MG63 (cell line): ENCODE measurements around the gene ITGAV. TPM values are rescaled to one million over a fixed set of nuclear protein-coding genes. Genes with fewer than 3 reads are reported as not detected.

Source experiments
- DNase-seq: peaks from one replicate; pipeline ENCODE4 v3.0.0-alpha.2; 2020
- H3K27me3 ChIP-seq: fragments of 250-450 bp; sonication (Bioruptor Pico); 2 replicates; pipeline ENCODE4 v1.5.1; 2020; ENCODE audit warnings: mild to moderate bottlenecking, moderate library complexity
- H3K36me3 ChIP-seq: fragments of 250-450 bp; sonication (Bioruptor Pico); 2 replicates; pipeline ENCODE4 v1.5.1; 2020; ENCODE audit warnings: mild to moderate bottlenecking, moderate library complexity
- H3K4me3 ChIP-seq: fragments of 250-450 bp; sonication (Bioruptor Pico); 2 replicates; pipeline ENCODE4 v1.5.1; 2020; ENCODE audit warnings: mild to moderate bottlenecking, moderate library complexity
- H3K9me3 ChIP-seq: fragments of 250-450 bp; sonication (Bioruptor Pico); 2 replicates; pipeline ENCODE4 v1.5.1; 2020; ENCODE audit warnings: mild to moderate bottlenecking, moderate library complexity
- total RNA-seq: library from RNA; depleted of rRNA; stranded (reverse); fragments of >200 nt; shearing (Covaris generic); gene quantifications from 2 replicates; pipeline ENCODE4 v1.2.3, GENCODE V29; 2014; ENCODE audit warnings: low replicate concordance; rRNA removed

The ITGAV gene
- total RNA-seq = 41.3 and 50.8 TPM in 2 replicates

DNA sequence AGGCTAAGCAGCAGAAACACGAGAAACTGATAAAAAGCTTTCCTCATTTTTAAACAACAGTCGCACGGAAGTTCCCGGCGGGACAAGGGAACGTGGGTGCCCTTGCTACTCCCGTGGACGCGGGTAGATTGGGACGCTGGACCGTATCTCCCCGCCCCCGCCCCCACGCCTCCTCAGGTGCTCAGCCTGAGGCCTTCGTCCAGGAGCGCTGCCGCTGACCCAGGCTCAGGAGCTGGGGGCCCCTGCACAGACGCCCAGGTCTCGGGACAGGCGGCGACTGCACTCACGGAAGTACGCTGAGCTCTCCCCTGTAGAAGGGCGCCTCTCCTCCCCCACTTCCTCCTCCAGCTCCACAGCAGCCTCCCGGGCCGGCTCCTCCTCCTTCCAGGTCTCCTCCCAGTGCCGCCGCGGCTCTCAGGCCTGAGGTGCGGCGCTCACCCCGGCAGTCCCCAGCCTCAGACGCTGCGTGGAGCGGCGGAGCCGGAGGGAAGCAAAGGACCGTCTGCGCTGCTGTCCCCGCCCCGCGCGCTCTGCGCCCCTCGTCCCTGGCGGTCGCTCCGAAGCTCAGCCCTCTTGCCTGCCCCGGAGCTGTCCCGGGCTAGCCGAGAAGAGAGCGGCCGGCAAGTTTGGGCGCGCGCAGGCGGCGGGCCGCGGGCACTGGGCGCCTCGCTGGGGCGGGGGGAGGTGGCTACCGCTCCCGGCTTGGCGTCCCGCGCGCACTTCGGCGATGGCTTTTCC lies at the start of gene ITGAV:
ITGAV (plus strand) TSS at position 445 of the 738 bp plus-strand sequence; CDS start at position 728, 283 bp downstream.
- Histone ChIP-seq H3K4me3 (peak within 1 kb of the TSS; percentile 86), H3K27me3 (no peaks in the 10 kb centered on the region)

DNA sequence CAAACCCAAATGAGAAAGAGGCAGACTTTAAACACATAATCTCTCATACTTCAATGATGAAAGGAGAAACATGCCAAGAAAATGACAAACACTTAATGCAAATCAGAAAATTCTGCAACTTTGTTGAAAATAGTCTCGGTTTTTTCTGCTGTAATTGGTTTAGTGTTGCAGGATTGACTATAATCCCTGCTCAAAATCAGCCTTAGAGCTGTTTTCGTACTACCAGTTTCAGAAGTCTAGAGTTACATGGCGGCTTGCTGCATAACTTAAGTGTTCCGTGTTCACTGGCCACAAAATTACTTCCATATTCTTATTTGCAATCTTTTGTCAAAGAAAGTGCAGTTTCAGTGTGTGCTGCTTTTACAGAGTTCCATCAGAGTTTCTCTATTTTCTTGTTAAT lies 48.9 kb upstream of the ITGAV start:
- Histone ChIP-seq H3K36me3 (no peaks in the 10 kb centered on the region), H3K27me3 (no peaks in the 10 kb centered on the region), H3K4me3 (no peak overlapping the region), H3K9me3 (no peaks in the 10 kb centered on the region)
- DNase-seq = no peak

More for the DNA sequence above, at the start of gene ITGAV:
- Histone ChIP-seq H3K36me3 (no peaks in the 10 kb centered on the region), H3K9me3 (no peaks in the 10 kb centered on the region)
- DNase-seq = peak; percentile 93

DNA sequence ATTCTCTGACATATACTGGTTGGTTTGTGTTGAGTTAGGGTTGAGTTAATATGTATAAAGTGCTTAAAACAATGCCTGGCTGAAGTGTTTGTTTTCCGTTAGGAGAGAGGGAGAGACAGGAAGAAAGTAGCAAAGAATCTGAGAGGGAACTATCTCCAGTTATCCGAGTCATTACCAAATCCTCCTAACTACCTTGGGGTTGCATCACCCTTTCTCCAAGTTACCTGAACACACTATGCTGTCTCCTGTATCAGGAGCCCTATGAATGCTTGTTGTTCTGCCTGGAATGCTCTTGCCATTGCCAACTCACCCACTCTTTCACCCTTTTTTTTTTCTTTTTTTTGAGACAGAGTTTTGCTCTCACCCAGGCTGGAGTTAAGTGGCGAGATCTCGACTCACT lies 47.9 kb upstream of the ITGAV start:
- Histone ChIP-seq H3K4me3 (no peak overlapping the region), H3K27me3 (no peaks in the 10 kb centered on the region), H3K36me3 (no peaks in the 10 kb centered on the region), H3K9me3 (no peaks in the 10 kb centered on the region; the same call in 1 of the 2 replicates)
- DNase-seq = no peak

DNA sequence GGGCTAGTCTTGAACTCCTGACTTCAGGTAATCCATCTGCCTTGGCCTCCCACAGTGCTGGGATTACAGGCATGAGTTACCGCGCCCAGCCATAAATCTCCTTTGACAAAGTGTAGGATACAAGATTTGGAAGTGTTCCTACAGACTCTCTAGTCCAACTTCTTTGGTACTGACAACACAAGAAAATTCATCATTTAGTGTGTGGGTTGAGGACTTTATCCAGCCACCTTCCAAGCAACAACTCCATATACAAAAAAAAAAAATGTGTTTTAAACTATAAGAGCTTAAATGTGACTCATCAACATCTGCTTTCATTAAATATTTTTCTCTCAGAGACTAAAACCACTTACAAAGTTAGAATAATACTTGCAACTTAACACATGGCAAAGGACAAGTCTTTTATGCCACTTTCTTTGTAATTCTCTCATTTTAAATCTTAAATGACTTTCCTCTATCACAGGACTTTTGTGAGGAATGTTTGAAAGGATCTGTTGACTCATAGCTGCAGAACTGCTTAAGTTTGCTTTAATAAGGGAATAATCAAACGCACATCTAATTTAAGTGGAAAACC lies 46.2 kb upstream of the ITGAV start:
- Histone ChIP-seq H3K4me3 (no peak overlapping the region), H3K36me3 (no peaks in the 10 kb centered on the region), H3K9me3 (no peaks in the 10 kb centered on the region; the same call in 1 of the 2 replicates), H3K27me3 (no peaks in the 10 kb centered on the region)
- peak; percentile 26 for DNase-seq

DNA sequence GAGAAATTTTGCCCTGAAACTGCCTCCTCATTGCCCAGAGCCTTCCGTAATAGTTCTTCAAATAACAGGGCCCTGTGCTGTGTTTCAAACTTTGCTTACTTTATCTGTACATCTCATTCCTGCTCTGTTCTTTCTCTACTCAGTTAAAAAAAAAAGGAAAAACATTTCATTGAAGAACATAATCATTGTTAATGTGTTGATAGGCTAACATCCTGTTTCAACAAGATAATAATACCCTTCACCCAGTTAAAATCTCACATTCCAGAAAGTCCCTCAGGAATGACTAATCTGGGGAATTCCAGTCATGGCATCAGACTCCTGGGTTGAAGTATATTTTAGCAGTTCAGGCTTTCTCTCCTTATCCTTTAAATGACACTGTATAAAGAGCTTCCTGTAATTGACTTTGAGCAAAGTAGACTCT lies 45.6 kb upstream of the ITGAV start:
- no peak for DNase-seq
- Histone ChIP-seq H3K9me3 (no peaks in the 10 kb centered on the region; the same call in 1 of the 2 replicates), H3K4me3 (no peak overlapping the region), H3K36me3 (no peaks in the 10 kb centered on the region), H3K27me3 (no peaks in the 10 kb centered on the region)

DNA sequence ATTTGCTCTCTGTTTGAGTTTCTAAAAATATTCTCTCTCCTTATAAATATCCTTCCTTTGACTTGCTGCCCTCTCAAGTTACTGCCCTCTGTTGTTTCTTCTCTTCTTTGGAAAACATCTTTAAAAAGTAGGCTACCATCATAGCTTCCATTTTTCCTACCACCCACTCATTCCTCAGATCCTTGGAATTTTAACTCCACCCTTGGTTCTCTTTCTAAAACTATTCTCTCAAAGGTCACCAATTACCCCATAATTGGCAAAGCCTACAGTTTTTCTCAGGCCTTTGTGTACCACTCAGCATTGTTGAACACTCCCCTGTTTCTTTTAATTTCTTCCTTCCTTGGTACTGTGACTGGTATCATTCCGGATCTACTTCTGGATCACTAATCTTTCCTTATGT lies 43.0 kb upstream of the ITGAV start:
- Histone ChIP-seq H3K36me3 (no peaks in the 10 kb centered on the region), H3K4me3 (no peak overlapping the region), H3K27me3 (no peaks in the 10 kb centered on the region), H3K9me3 (no peaks in the 10 kb centered on the region; the same call in 1 of the 2 replicates)
- DNase-seq = no peak

DNA sequence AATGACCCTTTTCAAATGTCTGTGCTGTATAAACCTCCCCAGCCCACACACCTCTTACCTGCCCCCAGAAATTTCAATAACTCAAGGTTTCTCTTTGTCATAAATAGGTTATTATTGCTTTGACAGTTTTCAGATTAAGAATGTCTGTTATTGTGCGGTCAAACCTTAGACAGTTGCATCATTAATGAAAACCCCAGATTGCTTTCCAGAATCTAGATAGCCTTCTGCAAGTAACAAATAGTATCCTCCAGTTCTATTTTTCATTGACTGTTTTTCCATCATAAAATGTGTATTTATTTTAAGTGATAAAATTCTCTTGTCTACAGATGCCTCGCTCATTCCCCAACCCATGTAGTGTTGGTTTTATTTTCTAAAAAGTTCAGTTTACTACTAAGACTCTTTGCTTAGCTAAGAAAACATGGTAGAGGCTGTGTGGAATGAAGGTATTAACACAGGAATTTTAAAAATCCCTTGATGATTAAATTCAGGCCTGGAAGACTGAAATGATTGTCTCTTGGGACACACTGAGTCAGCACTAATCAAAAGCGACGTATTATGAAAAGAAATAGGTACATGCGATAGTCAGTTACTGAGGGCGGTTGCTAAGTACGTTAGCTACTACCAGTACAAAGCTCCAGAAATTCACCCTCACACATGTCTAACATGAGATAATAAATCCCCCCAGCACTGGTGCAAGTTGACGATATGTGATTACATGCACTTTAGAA lies 38.4 kb upstream of the ITGAV start:
- H3K4me3 ChIP-seq = no peak overlapping the region
- no peaks in the 10 kb centered on the region; the same call in 1 of the 2 replicates for H3K9me3 ChIP-seq
- H3K36me3 ChIP-seq = no peaks in the 10 kb centered on the region
- DNase-seq = no peak
- no peaks in the 10 kb centered on the region for H3K27me3 ChIP-seq

DNA sequence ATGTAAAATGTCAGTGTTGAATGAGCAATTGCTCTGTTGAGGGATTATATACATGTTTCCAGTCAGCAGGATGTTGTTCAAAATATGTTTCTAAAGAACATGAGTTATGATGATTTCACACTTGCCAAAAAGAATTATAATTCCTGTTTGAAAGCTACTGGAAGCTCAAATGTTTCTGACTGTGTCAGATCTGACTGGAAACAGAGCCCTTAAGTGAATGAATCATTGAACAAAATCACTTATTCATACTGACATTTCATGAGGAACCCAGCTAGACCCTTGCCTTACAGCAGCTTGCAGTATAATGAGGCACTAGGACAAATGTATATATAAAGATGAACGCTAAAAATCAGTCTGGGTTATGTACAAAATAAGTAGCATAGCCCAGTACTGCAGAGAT lies 35.4 kb upstream of the ITGAV start:
- Histone ChIP-seq H3K36me3 (no peaks in the 10 kb centered on the region), H3K27me3 (no peaks in the 10 kb centered on the region; the same call in 1 of the 2 replicates), H3K9me3 (no peaks in the 10 kb centered on the region), H3K4me3 (no peak overlapping the region)
- DNase-seq = no peak

DNA sequence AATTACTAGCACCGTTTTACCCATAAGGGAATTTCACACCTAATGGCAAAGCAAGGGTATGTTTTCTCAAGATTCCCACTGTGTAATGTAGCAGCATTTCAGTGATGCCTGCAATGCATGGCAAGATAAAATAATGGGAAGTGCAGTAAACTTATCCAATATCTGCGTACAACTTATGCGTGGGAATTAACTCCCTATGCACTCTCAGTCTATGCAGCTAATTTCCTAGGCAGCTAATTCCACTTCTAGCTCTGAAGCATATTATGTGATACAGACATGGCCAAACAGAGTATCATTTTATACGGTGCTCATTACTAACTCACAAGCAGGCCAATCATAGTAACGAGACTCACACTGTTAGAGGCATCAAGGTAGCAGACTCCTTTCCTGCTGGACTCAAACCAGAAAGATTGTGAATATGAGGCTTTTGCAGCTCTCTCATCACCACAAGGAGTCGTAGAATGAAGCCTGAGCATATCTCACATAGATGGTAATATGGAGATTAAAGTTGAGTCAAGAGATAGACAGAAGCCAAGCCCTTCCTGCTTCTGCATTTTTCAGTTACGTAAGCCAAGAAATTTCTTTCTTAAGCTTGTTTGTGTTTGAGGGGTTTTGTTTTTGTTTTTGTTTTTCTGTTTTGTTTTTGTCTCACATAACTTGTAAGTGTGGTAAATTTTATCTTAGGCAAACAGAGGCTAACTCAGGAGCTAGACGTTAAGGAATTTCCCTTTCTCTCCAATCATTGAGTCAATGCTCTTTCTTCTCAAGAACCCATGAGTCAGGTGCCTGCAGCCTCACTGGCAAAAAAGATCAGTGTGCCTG lies 34.8 kb upstream of the ITGAV start:
- Histone ChIP-seq H3K36me3 (no peaks in the 10 kb centered on the region), H3K9me3 (no peaks in the 10 kb centered on the region)
- no peak for DNase-seq

DNA sequence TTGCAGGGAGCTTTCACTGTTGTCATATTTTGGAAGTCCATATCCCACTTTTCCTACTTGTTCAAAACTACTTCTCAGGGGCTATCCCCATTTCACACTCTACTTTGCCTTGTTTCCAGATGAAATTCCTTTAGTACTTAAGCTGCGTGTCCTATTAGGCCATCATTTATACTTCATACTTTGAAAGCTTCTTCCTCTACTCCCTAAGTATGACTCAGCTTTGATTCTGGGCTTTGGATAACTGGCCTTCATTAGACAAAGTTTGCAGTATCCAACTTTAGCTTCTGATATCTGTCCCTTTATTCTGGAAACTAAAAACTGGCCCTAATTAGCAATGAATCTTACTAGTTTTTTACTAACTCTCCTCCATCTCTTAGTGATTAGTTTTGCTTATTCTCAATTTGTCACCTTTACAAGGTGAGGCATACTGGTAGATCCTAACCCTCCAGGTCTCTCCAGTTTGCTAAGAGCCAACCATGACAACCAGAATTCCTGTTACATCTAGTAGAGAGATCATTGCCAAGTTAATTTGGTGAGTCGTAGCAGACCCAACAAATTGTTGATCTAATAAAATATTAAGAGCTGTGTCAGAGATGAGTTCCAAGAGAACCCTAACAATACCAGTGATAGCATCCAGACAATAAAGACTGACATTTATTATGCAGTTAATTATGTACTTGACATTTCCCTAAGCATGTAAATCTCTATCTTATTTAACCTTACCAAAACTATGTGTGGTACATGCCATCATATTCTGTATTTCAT lies 31.2 kb upstream of the ITGAV start:
- no peak for DNase-seq
- Histone ChIP-seq H3K27me3 (no peaks in the 10 kb centered on the region; the same call in 1 of the 2 replicates), H3K4me3 (no peak overlapping the region), H3K9me3 (peaks cover 5% of the 10 kb centered on the region; the same call in 1 of the 2 replicates), H3K36me3 (no peaks in the 10 kb centered on the region)

More for the DNA sequence above, 34.8 kb upstream of the ITGAV start:
- Histone ChIP-seq H3K27me3 (no peaks in the 10 kb centered on the region; the same call in 1 of the 2 replicates), H3K4me3 (no peak overlapping the region)

DNA sequence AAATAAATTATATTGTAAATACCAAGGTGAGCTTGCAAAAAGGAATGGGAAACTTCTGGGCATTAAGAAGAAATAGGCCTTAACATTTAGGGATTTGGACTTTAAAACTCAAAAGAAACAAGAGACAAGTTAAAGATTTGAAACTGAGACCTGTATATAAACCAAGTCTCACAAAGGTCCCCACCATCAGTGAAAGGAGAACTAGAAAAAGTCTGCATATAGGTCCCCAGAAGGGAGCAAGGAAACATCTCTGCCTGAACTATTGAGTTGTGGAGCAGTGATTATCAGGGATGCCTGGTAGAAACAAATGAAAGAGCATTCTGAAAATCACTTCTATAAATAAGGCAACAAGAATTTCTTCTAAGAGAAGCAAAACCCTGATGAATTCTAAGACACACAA lies 30.5 kb upstream of the ITGAV start:
- Histone ChIP-seq H3K36me3 (no peaks in the 10 kb centered on the region), H3K27me3 (no peaks in the 10 kb centered on the region; the same call in 1 of the 2 replicates), H3K4me3 (no peak overlapping the region), H3K9me3 (peaks cover 5% of the 10 kb centered on the region; the same call in 1 of the 2 replicates)
- no peak for DNase-seq

DNA sequence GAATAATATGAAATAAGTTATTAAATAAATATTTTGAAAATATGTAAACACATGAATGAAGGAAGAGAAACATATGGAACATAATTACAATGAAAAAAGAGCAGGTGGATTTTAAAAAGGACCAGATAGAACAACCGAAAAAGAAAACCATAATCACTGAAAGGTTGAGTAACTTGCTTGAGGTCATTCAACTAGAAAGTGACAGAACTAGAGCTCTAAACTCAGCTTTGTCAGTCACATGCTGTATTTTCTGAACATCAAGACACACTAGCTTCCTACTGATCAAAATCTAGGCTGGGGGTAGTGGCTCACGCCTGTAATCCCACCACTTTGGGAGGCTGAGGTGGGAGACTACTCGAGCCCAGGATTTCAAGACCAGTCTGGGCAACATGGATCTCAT lies 30.0 kb upstream of the ITGAV start:
- Histone ChIP-seq H3K4me3 (no peak overlapping the region), H3K27me3 (no peaks in the 10 kb centered on the region; the same call in 1 of the 2 replicates), H3K9me3 (peaks cover 5% of the 10 kb centered on the region; the same call in 1 of the 2 replicates), H3K36me3 (no peaks in the 10 kb centered on the region)
- DNase-seq = no peak

DNA sequence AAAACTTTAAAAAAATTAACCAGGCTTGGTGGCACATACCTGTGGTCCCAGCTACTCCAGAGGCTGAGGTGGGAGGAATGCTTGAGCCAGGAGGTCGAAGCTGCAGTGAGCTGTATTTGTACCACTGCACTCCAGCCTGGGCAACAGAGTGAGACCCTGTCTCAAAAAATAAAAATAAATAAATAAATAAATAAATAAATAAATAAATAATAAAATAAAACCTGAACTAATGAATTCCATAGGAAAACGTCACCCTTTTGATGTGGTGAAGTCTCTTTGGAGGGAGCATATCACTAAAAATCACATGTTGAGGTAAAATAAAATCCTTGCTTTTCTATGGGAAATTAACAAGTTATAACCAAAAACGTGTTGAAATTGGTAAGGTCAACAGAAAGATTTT lies 29.6 kb upstream of the ITGAV start:
- Histone ChIP-seq H3K36me3 (no peaks in the 10 kb centered on the region), H3K9me3 (peaks cover 5% of the 10 kb centered on the region; the same call in 1 of the 2 replicates), H3K4me3 (no peak overlapping the region), H3K27me3 (no peaks in the 10 kb centered on the region; the same call in 1 of the 2 replicates)
- DNase-seq = no peak

DNA sequence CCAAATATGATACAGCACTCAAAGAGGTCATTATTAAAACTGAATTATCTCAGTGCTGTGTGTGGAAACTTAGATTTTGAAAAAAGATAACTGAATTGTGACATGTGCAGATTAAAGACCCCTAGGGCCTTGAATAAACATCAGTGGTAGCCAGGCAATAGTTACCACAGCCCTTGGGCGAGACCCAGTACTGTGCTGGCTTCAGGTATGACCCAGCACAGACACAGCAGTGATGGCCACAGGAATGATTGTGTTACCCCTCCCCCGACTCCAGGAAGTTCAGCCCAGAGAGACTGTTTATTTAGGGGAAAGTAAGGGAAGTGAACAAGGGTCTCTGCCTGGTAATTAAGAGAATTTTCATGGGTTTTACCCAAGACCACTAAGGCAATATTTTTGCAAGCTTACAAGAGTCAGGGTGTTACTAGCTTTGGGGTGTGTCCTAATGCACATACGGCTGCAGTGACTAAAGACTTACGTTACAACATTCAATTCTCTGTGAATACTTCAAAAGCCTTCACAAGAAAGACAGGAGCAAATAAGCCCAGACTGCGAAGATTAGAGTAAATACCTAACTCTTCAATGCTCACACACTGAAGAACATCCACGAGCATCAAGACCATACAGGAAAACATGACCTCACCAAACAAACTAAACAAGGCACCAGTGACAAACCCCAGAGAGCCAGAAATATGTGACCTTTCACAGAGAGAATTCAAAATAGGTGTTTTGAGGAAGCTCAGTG lies 28.2 kb upstream of the ITGAV start:
- no peaks in the 10 kb centered on the region for H3K36me3 ChIP-seq
- no peak overlapping the region for H3K4me3 ChIP-seq
- peaks cover 5% of the 10 kb centered on the region; the same call in 1 of the 2 replicates for H3K9me3 ChIP-seq
- no peak for DNase-seq
- no peaks in the 10 kb centered on the region; the same call in 1 of the 2 replicates for H3K27me3 ChIP-seq

DNA sequence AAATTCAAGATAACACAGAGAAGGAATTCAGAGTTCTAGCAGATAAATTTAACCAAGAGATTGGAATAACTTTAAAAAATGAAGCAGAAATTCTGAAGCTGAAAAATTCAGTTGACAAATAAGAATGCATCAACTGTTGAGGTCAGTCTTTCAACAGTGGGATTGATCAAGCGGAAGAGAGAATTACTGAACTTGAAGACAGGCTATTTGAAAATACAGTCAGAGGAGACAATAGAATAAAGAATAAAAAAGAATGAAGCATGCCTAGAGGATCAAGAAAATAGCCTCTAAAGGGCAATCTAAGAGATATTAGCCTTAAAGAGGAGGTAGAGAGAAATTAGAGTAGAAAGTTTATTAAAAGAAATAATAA lies 27.7 kb upstream of the ITGAV start:
- H3K36me3 ChIP-seq = no peaks in the 10 kb centered on the region
- H3K9me3 ChIP-seq = peaks cover 5% of the 10 kb centered on the region; the same call in 1 of the 2 replicates
- H3K4me3 ChIP-seq = no peak overlapping the region
- DNase-seq = no peak
- no peaks in the 10 kb centered on the region for H3K27me3 ChIP-seq
